PC-3 (cell line): ENCODE results near the gene HMCN2. TPM values are rescaled to one million over a fixed set of nuclear protein-coding genes. Genes with fewer than 3 reads are reported as not detected.

Experiments
- ATAC-seq: fragments of 200-7000 bp; cut with Tn5 transposase; 2 replicates; pipeline ENCODE4 v1.9.1; 2020; ENCODE audit warnings: mild to moderate bottlenecking, moderate library complexity
- BruUV-seq: library from RNA; stranded (reverse); fragments of 400-500 nt; replicated peaks from 2 replicates; lab custom pipeline; 2021; lab: Mats Ljungman, UMichigan
- CTCF ChIA-PET: fragments of 300-600 bp; sonication (Branson Sonifier 250); formaldehyde crosslinking; loops from one replicate; lab custom pipeline; 2022; ENCODE audit warnings: antibody characterized with exemption; lab: Charles Lee
- POLR2A ChIA-PET: fragments of 300-600 bp; sonication (Branson Sonifier 250); formaldehyde crosslinking; loops from one replicate; lab custom pipeline; 2022; ENCODE audit warnings: antibody characterized with exemption; ENCODE audit not compliant: unreplicated experiment; lab: Charles Lee
- DNase-seq: peaks from one replicate; pipeline ENCODE4 v3.0.0-alpha.2; 2015
- H2AFZ ChIP-seq: fragments of 300-600 bp; sonication (generic); 2 replicates; pipeline ENCODE4 v1.6.0; 2016; ENCODE audit warnings: antibody characterized with exemption, low read length
- H3F3A ChIP-seq: fragments of 300-600 bp; sonication (generic); one replicate; pipeline ENCODE4 v1.6.0; 2017; ENCODE audit warnings: antibody characterized with exemption, low read length, control low read depth, mild to moderate bottlenecking; ENCODE audit not compliant: unreplicated experiment
- H3K27ac ChIP-seq: fragments of 300-600 bp; sonication (generic); 2 replicates; pipeline ENCODE4 v1.5.1; 2016; ENCODE audit warnings: mild to moderate bottlenecking, low read length
- H3K27me3 ChIP-seq: fragments of 300-600 bp; sonication (generic); 2 replicates; pipeline ENCODE4 v1.6.1; 2016; ENCODE audit warnings: low read length, mixed read lengths
- H3K36me3 ChIP-seq: fragments of 300-600 bp; sonication (generic); 2 replicates; pipeline ENCODE4 v1.6.1; 2016; ENCODE audit warnings: low read depth, mixed run types, low read length, mixed read lengths
- H3K4me1 ChIP-seq: fragments of 300-600 bp; sonication (generic); 2 replicates; pipeline ENCODE4 v1.5.1; 2016; ENCODE audit warnings: low read length; ENCODE audit not compliant: insufficient read depth
- H3K4me2 ChIP-seq: fragments of 300-600 bp; sonication (generic); 2 replicates; pipeline ENCODE4 v1.6.0; 2016; ENCODE audit warnings: low read length
- H3K4me3 ChIP-seq: fragments of 300-600 bp; sonication (generic); 2 replicates; pipeline ENCODE4 v1.5.1; 2016; ENCODE audit warnings: mild to moderate bottlenecking, low read length, mixed read lengths
- H3K79me2 ChIP-seq: fragments of 300-600 bp; sonication (generic); 2 replicates; pipeline ENCODE4 v1.6.1; 2017; ENCODE audit warnings: low read length, mixed read lengths
- H3K9ac ChIP-seq: fragments of 300-600 bp; sonication (generic); 2 replicates; pipeline ENCODE4 v1.6.0; 2016; ENCODE audit warnings: mild to moderate bottlenecking, low read length
- H3K9me2 ChIP-seq: fragments of 300-600 bp; sonication (generic); replicated peaks from 2 replicates; pipeline ENCODE4 v1.6.1; 2016; ENCODE audit warnings: mixed run types, low read length, mixed read lengths
- H3K9me3 ChIP-seq: fragments of 300-600 bp; sonication (generic); 2 replicates; pipeline ENCODE4 v1.6.1; 2016; ENCODE audit warnings: low read length, mixed read lengths
- H4K20me1 ChIP-seq: fragments of 300-600 bp; sonication (generic); 2 replicates; pipeline ENCODE4 v1.6.1; 2016; ENCODE audit warnings: low read length, mixed read lengths
- CTCF ChIP-seq: fragments of 300-600 bp; sonication (generic); conservative IDR thresholded peaks from 2 replicates; pipeline ENCODE4 v1.5.1; 2017; ENCODE audit warnings: antibody characterized with exemption, low read depth, mild to moderate bottlenecking, low read length
- EZH2 ChIP-seq: fragments of 300-600 bp; sonication (generic); IDR thresholded peaks from one replicate; pipeline ENCODE4 v1.6.1; 2017; ENCODE audit warnings: antibody characterized with exemption, mild to moderate bottlenecking, low read length; ENCODE audit not compliant: unreplicated experiment
- EZH2phosphoT487 ChIP-seq: fragments of 300-600 bp; sonication (generic); IDR thresholded peaks from 2 replicates; pipeline ENCODE4 v1.6.1; 2018; ENCODE audit warnings: mild to moderate bottlenecking, antibody characterized with exemption, low read length, borderline replicate concordance
- intact Hi-C: fragments of 100-400 bp; cut with micrococcal nuclease; formaldehyde crosslinking; loops from 2 replicates; pipeline ENCODE4 v1.9.0; 2023
- total RNA-seq: library from RNA; depleted of rRNA; stranded (reverse); fragments of >200 nt; gene quantifications from 2 replicates; pipeline ENCODE4 v1.2.3, GENCODE V29; 2014

HMCN2 gene
- total RNA-seq, 1 experiment from 2014 or later, result 0.11 TPM

GRCh38 chr9:130348881-130349280, 83.3 kb downstream of the HMCN2 start:
- CTCF ChIA-PET, result no interaction called here
- Histone ChIP-seq H3F3A (no peaks in the 10 kb centered on the region), H3K27ac (no peak overlapping the region), H3K4me2 (no peak overlapping the region), H4K20me1 (no peaks in the 10 kb centered on the region), H3K4me3 (no peak overlapping the region), H3K79me2 (no peaks in the 10 kb centered on the region), H3K36me3 (no peaks in the 10 kb centered on the region), H3K9me2 (no peaks in the 10 kb centered on the region), H3K9me3 (no peaks in the 10 kb centered on the region), H2AFZ (no peak overlapping the region), H3K9ac (no peak overlapping the region), H3K27me3 (no peaks in the 10 kb centered on the region), H3K4me1 (peaks cover 12% of the 10 kb centered on the region)
- no TSS peak for BruUV-seq
- no peak for ATAC-seq
- intact Hi-C loops, result no loop called here
- DNase-seq, result no peak
- POLR2A ChIA-PET, result no interaction called here
- TF ChIP-seq EZH2phosphoT487, result no peak
- no peak for TF ChIP-seq EZH2
- TF ChIP-seq CTCF, result no peak

- BruUV-seq, result no TSS peak
- Histone ChIP-seq H3K9ac (no peak overlapping the region), H3K9me3 (no peaks in the 10 kb centered on the region), H3K4me2 (no peak overlapping the region), H3K9me2 (no peaks in the 10 kb centered on the region), H3K79me2 (no peaks in the 10 kb centered on the region), H4K20me1 (no peaks in the 10 kb centered on the region), H3K27ac (no peak overlapping the region), H3K4me1 (peaks cover 12% of the 10 kb centered on the region), H3K4me3 (no peak overlapping the region), H2AFZ (no peak overlapping the region), H3K27me3 (no peaks in the 10 kb centered on the region), H3K36me3 (no peaks in the 10 kb centered on the region), H3F3A (no peaks in the 10 kb centered on the region)
- DNase-seq (no peak), ATAC-seq (no peak)
- ChIA-PET POLR2A (no interaction called here), CTCF (no interaction called here)
- TF ChIP-seq EZH2phosphoT487 (no peak), EZH2 (no peak), CTCF (no peak)
- intact Hi-C loops, result no loop called here
Measured at GRCh38 chr9:130349398-130349797, 83.8 kb downstream of the HMCN2 start.

- Histone ChIP-seq H3K9me2 (no peaks in the 10 kb centered on the region), H3K4me3 (no peak overlapping the region), H3K4me1 (peaks cover 12% of the 10 kb centered on the region), H3K36me3 (no peaks in the 10 kb centered on the region), H3K9ac (peak overlapping the region; percentile 12; the same call in 1 of the 2 replicates), H3K27ac (peak overlapping the region; percentile 99), H3K79me2 (no peaks in the 10 kb centered on the region), H4K20me1 (no peaks in the 10 kb centered on the region), H2AFZ (no peak overlapping the region), H3K9me3 (no peaks in the 10 kb centered on the region), H3F3A (no peaks in the 10 kb centered on the region), H3K27me3 (no peaks in the 10 kb centered on the region), H3K4me2 (no peak overlapping the region)
- ATAC-seq (no peak), DNase-seq (no peak)
- intact Hi-C loops, result no loop called here
- TF ChIP-seq CTCF, result no peak
- ChIA-PET CTCF (no interaction called here), POLR2A (no interaction called here)
- BruUV-seq, result no TSS peak
Measured at GRCh38 chr9:130351343-130351742, 85.8 kb downstream of the HMCN2 start.
